HFF-Myc (cell line): ENCODE results near the gene RBM19.

Experiments
- DNase-seq: peaks from one replicate; pipeline ENCODE4 v3.0.0-alpha.2; 2011; ENCODE audit warnings: low read depth; ENCODE audit errors: extremely low read depth
- H3K4me3 ChIP-seq: replicated peaks from 2 replicates; pipeline ENCODE4 v1.5.1; 2011; ENCODE audit warnings: low read depth, mild to moderate bottlenecking, control low read depth, low read length
- TF ChIP-seq, protein P1 (sequence below): IDR thresholded peaks from 2 replicates; pipeline ENCODE4 v1.5.1; 2012; ENCODE audit warnings: mild to moderate bottlenecking, low read depth, low read length, control low read depth; ENCODE audit errors: missing control alignments

Gene RBM19

GRCh38 chr12:113896194-113896593 lies 69.9 kb downstream of the RBM19 start:
- H3K4me3 ChIP-seq: no peak overlapping the region
- TF ChIP-seq, protein P1, sequence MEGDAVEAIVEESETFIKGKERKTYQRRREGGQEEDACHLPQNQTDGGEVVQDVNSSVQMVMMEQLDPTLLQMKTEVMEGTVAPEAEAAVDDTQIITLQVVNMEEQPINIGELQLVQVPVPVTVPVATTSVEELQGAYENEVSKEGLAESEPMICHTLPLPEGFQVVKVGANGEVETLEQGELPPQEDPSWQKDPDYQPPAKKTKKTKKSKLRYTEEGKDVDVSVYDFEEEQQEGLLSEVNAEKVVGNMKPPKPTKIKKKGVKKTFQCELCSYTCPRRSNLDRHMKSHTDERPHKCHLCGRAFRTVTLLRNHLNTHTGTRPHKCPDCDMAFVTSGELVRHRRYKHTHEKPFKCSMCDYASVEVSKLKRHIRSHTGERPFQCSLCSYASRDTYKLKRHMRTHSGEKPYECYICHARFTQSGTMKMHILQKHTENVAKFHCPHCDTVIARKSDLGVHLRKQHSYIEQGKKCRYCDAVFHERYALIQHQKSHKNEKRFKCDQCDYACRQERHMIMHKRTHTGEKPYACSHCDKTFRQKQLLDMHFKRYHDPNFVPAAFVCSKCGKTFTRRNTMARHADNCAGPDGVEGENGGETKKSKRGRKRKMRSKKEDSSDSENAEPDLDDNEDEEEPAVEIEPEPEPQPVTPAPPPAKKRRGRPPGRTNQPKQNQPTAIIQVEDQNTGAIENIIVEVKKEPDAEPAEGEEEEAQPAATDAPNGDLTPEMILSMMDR: no peak
- DNase-seq: no peak

GRCh38 chr12:113895176-113895575 lies 70.9 kb downstream of the RBM19 start:
- H3K4me3 ChIP-seq: no peak overlapping the region
- DNase-seq: no peak
- TF ChIP-seq, protein P1: no peak

- TF ChIP-seq, protein P1: no peak
Measured at GRCh38 chr12:113894697-113895096, 71.4 kb downstream of the RBM19 start.

DNA sequence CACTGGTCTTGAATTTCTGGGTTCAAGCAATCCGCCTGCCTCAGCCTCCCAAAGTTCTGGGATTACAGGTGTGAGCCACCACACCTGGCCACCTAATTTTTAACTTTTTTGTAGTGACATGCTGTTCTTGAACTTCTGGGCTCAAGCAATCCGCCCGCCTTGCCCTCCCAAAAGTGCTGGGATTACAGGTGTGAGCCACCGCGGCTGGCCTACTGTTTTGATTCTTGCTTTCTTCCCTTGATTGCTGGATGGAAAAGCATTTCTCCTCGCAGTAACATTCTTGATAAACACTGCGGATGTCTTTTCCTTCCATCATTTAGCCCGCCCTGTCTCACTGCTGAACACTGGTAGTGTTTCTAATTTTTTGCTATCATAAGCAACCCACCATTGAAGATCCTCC lies 72.9 kb downstream of the RBM19 start:
- no peak for DNase-seq

More at GRCh38 chr12:113894697-113895096, 71.4 kb downstream of the RBM19 start:
- H3K4me3 ChIP-seq: no peak overlapping the region
- no peak for DNase-seq

GRCh38 chr12:113892556-113892955 lies 73.6 kb downstream of the RBM19 start:
- H3K4me3 ChIP-seq: no peak overlapping the region
- no peak for DNase-seq
- TF ChIP-seq, protein P1: no peak

More for the DNA sequence above, 72.9 kb downstream of the RBM19 start:
- H3K4me3 ChIP-seq: no peak overlapping the region
- TF ChIP-seq, protein P1: no peak

GRCh38 chr12:113891739-113892520 lies 74.2 kb downstream of the RBM19 start:
- no peak overlapping the region for H3K4me3 ChIP-seq
- no peak for DNase-seq
- TF ChIP-seq, protein P1: no peak
